M059J (cell line): Measurements from ENCODE around the gene CLDN20. TPM values are rescaled to one million over a fixed set of nuclear protein-coding genes. Genes with fewer than 3 reads are reported as not detected.

ENCODE experiments used
- DNase-seq: peaks from one replicate; pipeline ENCODE4 v3.0.0-alpha.2; 2012; ENCODE audit warnings: low read depth
- total RNA-seq: library from RNA; depleted of rRNA; stranded (reverse); fragments of >200 nt; shearing (Covaris generic); gene quantifications from 2 replicates; pipeline ENCODE4 v1.2.3, GENCODE V29; 2014

The CLDN20 gene
- total RNA-seq, 1 experiment from 2014 or later: not detected

GRCh38 chr6:155245193-155245592, 18.6 kb upstream of the CLDN20 start:
- no peak for DNase-seq

DNA sequence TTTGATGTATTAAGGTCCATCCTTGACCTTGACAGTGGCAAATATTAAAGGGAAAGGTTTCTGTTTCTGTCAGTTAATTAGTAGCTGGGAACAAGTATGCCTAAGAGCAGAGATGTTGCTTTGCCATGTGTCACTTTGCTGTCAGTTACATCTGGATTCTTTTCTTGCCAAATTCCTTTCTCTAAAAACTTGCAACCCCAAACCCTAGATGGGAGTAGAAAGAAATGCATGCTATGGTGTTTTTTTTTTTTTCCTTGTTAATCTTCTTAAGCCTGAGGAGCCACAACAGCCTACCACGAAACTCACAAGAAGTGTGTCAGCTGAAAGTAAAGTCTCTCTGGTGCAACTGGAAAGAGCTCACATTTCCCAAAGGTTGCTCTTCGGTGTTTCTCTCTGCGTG, 18.0 kb upstream of the CLDN20 start:
- DNase-seq: peak; percentile 20

GRCh38 chr6:155246825-155247224, 17.0 kb upstream of the CLDN20 start:
- DNase-seq: peak; percentile 28

GRCh38 chr6:155247618-155248007, 16.2 kb upstream of the CLDN20 start:
- peak; percentile 89 for DNase-seq

DNA sequence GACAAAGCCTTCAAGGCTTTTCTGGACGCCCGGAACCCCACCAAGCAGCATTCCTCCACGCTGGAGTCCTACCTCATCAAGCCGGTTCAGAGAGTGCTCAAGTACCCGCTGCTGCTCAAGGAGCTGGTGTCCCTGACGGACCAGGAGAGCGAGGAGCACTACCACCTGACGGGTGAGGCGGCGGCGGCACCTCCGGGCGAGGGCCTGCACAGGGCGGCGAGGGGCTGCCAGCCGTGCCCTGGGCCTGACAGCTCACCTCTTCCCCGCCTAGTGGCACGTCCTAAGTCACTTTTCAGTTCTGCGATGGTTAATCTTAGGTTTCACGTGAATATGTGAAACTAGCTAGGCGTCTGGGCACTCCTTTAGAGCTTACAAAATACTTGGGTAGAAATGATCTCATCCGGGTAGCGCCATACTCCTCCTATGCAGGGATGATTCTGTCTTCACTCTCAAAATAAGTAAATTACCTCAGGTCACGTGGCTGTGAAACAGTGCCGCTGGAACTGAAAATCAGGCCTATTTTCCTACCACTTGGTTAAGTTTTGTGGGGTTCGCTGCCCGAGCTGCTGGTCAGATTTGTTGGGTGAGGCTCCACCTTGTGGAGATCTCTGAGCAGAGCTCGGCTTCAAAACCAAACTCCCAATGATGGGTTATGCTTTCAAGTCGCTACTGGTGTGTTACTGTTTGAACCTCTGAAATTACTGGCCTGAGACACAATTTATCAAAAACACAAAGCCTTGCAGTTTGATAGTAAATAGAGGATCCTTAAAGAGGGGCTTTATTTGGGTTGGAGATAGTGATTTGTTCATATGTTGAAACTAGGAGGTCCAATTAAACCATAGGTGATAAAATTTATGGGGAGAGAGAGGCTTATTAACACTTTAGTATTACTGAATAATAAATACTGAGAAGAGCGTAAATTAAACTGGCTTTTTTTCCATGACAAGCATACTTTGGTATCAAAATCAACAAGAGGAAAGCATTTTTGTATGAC, 15.5 kb upstream of the CLDN20 start:
- peak; percentile 78 for DNase-seq

DNA sequence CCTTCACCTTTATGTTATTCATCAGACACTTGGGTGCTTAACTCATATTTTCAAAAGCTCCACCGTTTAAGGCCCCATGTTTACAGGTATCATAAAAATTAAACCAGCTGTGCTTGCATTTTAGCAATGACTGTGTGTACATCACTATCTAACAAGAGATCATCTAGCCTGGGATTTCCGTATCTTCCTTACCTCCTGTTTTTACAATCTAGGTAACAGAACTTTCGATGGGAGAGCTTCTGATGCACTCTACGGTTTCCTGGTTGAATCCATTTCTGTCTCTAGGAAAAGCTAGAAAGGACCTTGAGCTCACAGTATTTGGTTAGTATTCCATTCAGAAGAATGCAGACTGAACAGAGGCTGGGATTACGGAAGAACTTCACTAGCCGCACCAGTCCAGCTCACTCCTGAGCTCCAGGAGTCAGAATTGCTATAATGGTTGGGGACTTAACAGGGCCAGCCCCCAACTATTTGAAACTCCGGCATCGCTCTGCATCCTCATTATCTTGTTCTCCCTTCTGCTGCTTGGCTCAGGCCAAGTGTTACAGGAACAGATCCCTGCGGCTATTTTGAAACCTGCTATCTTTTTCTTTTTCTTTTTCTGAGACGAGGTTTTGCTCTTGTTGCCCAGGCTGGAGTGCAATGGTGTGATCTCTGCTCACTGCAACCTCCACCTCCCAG, 13.0 kb upstream of the CLDN20 start:
- no peak for DNase-seq

- no peak for DNase-seq
Observed at GRCh38 chr6:155252581-155252980, 11.2 kb upstream of the CLDN20 start.

- DNase-seq: peak; percentile 50
Observed at GRCh38 chr6:155253337-155253736, 10.5 kb upstream of the CLDN20 start.

GRCh38 chr6:155254139-155254538, 9.7 kb upstream of the CLDN20 start:
- DNase-seq: no peak

GRCh38 chr6:155256122-155256795, 7.6 kb upstream of the CLDN20 start:
- no peak for DNase-seq

DNA sequence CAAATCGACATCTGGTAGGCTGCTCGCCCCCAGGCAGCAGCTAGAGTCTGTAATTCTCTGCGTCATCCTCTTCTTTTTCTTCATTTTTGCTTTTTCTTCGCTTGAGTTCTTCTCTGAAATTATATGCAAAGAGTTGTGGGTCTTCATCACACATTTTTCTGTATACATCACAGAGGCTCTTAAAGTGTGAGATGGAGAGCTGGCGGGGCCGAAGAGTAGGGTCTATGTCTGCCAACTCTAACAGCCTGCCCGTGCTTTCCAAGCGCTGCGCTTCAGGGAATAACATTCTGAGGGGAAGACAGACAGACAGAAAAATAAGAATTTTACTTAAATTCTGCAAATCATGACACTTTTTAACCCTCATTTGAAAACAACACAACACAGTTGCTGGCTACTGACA, 6.0 kb upstream of the CLDN20 start:
- no peak for DNase-seq

DNA sequence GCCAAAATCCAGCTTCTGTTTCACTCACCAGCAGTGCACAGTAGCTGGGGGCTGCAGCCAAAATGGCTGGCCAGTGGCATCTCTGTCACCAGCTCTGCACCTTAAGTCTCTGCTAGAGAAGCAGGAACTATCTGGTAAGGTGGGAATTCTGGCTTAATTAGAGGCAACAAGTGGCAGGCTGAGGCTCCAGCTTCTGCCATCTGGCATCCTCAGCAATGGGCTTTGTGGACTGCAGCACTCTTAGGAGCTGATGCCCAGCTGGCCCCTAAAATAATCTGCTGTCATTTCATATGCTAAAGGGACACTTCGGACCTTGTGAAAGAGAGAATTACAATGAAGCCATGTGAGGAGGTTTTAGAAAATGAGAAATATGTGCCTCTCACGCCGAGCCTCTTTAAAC, 4.6 kb upstream of the CLDN20 start:
- DNase-seq: no peak

DNA sequence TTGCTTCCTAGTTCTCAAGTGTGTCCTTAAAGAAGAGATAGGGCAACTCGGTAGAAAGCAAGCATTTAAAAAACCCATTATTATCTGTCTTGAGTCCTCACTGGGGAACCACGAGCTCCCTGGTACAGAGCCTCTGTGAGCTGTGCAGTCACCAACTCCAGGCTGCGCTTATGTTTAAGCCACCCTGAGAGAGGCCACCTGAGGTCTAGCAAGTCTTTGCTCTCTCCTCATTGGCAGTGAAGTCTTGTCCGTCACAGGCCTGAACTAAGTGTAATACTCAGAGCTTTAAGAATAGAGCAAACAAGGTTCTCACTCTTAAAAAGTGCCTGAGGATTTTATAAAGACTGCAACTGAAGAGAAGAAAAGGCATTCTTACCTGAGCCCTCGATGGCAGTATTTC, 3.9 kb upstream of the CLDN20 start:
- DNase-seq: no peak

DNA sequence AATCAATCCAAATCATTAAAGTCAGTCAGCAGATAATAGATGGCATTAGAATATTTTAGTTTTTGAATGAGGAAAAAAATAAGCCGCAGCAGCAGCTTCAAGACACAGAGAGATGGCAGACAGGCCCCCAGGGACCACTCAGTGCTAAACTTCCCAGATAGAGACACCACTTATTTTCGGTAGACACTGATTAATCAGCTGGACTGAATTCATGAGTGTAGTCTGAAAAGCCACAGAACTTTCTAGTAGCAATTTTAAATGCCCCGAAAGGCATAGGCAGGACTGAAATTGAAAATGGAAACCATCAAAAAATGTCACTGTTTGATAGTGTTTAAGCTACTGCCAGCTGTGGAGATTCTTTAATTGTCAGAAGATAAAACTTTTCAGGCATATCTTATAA, 3.1 kb upstream of the CLDN20 start:
- DNase-seq: no peak

DNA sequence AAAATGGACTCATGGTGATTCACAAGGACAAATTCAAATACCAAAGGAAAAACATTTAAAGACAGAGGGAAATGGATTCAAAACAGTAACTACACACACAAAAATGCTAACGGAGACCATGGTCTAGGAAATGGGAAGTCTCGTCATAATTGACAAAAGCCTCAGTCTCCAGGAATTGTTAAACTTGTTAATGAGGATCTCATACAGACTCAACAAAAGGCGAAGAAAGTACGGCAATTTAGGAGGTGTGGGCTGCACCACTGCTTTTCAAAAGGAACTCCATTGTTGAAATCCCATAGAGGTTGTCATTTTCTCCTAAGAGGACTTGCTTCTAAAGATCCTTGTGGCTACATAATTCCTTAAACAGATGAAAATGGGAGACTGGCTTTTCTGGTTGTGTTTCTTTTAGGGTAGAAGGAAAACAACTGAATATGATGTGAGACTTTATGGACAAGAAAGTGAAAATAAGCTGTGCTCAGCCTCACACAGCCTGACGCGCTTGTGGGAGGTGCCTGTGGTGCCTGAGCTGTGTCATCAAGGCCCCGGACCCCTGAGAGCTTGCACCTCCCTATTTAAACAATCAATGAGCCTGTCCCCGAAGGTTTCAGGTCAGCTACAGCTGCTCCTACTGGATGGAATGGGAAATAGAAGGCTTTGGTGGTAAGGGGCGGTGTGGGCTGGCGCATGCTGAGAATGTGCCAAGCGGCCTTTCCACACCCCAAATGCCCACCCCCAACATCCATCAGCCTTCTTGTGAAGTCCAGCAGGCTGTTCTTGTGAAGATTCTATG, 2.5 kb upstream of the CLDN20 start:
- no peak for DNase-seq

- DNase-seq: no peak
Observed at GRCh38 chr6:155262655-155263054, 1.2 kb upstream of the CLDN20 start.

DNA sequence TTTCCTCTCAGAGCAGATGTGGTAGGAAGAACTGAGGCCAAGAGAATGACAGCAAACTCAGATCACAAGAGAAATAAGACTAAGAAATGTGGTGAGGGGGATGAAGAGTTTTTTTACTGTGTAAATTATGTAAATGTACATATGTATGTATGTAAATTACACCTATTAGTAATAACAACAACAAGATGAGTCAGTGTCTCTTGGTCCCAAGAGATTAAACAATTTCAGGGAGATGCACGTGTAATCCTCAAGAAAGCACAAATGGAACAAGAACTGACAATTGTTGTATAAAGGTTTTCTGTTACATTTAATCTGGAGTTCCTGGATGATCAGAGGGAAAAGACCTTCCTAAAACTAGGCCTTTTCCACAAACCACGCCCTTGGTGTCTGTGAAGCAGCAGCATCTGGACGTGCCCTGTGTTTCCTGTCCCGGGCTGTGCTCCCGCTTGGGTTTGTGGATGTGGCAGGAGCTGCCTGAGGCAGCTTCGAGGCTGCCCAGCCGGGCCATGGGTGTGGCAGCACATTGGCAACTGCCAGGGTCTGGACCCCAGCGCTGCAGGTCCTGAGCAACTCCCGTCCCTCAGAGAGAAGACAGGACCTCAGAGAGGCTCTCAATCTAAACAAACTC, 994 bp downstream of the CLDN20 start:
- no peak for DNase-seq

DNA sequence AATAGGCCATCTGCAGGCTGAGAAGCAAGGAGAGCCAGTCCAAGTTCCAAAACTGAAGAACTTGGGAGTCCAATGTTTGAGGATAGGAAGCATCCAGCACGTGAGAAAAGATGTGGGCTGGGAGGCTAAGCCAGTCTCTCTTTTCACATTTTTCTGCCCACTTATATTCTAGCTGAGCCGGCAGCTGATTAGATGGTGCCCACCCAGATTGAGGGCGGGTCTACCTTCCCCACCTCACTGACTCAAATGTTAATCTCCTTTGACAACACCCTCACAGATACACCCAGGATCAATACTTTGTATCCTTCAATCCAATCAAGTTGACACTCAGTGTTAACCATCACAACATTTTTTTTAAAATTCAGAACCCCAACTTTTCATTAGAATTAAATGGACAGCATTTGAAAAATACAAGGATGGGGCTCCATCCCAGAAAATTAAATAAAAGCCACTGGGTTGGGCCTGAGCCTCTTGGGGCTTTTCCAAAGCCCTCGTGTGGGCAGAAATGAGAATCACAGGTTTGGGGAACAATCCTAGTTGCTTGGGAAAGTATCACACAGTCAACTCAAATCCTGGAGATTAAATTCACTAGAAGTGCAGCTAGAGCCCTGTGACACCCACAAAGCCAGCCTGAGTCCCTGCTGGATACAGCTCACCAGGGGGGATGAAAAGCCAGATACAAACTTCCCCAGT, 2.2 kb downstream of the CLDN20 start:
- DNase-seq: no peak

DNA sequence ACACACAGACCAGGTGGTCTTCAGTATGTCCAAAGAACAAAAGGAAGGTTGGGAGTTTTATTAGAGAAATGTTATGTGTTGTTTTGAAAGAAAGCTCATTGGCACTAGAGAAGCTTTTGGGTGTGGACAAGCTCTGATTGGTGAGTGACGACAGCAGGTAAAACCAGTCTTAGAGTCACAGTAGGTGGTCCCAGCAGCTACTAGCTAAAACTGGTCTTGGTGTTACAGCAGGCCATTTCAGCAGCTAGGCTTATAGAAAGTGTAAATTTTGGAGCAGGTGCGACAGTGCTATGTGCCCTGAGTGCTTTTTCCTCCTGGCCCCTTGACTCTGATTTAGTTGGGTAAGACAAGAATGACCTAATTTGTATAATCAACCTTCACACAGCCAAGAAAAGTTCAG, 3.6 kb downstream of the CLDN20 start:
- DNase-seq: no peak

GRCh38 chr6:155268088-155268867, 4.5 kb downstream of the CLDN20 start:
- DNase-seq: peak; percentile 65
